ENCODE data around the gene ZNF396. TPM values are rescaled to one million over a fixed set of nuclear protein-coding genes. Genes with fewer than 3 reads are reported as not detected.
A peak's percentile ranks its signal among the peaks of the same experiment; 100 is the strongest.

Gene ZNF396
- polyA plus RNA-seq, 4 donors = 5.0 to 7.4 (median 5.8) TPM

DNA sequence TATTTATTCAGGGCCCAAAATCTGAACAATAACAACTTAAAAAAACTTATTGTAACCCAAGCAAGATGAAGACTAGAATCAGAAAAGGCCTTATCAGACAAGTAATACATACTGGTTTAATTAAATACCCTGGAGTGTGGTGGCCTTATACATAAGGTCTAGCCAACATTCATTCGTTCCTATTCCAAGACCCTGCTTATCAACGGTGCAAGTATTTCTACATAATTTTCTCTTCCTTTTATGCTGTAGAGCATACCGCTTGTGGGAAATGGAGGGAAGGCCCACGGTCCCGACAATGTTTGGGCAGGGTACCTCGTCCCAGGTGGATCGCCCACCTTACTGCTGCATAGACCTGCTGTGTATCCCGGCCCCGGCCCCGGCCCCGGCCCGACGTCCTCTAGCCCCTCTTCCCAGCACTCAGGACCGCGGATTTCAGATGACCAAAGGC, 33.6 kb downstream of the ZNF396 start:
- peak in 1 of 4 donors; percentile 3 for DNase-seq (ENCODE audit: low read depth in 4 of 4, low spot score in 2 of 4)

DNA sequence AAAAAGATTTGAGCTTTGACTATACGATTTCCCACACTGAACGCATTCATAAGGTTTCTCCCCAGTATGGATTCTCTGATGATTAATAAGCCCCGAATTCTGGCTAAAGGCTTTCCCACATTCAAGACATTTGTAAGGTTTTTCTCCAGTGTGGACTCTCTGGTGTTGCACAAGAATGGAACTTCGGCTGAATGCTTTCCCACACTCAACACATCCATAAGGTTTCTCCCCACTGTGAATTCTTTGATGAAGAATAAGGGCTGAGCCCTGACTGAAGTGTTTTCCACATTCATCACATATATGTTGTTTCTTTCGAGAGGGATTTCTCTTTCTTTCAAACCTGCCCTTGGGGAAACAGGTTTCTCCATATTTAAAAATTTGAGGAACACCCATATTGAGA, 39.9 kb downstream of the ZNF396 start:
- DNase-seq (ENCODE audit: low read depth in 4 of 4, low spot score in 2 of 4) = no peak

DNA sequence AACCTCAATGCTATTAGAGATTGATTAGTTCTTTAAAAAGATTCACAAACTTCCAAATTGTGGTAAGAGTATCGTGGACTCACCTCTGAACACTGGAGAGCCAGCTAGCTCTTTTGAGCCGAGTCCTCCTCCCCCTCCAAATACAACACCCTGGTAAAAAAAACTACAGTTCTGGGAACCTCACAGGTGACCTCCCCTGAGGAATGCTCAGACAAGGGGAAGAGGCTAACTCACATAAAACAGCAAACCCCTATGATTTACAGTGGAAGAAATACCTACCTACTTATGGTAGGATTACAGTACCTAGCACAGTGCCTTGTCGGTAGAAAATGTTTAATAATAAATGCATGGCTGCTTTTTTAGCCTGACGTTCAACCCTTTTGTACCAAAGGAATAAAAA, 41.3 kb downstream of the ZNF396 start:
- peak in 1 of 4 donors; percentile 10 for DNase-seq (ENCODE audit: low read depth in 4 of 4, low spot score in 2 of 4)

DNA sequence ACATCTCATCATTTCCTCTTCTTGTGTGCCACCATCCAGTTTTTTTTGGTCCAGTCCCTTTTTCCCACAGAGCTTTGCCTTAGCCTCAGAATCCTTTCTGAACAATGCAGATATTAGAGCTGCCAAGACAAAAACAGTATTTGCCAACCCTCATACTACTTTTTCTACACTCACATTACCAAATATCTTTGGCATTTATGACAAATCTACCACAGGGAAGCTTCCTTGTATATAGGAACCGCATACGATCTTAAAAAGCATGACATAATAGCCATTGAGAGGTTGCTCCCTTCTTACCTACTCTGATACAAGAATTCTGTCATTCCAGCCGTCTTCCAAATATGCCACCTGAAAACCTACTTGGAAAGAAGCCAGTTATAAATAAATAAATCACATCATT, 42.3 kb downstream of the ZNF396 start:
- DNase-seq (ENCODE audit: low read depth in 4 of 4, low spot score in 2 of 4) = no peak

DNA sequence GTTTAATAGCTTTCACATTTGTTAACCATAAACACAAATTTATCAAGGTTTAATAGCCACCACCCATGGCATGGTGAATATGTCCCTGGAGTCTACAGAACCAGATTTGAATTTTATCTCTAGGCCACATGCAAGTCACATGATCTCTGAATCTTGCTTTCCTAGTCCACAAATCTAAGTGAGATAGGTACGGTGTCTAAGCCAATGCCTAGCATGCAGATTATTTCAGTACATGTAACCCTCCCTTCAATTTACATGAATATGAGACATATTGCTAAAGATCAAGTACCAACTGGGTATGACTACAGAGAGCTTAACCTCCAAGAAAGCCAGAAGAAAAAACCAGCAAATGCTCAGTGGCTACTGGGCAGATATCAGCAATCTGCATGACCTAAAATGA, 42.9 kb downstream of the ZNF396 start:
- DNase-seq (ENCODE audit: low read depth in 4 of 4, low spot score in 2 of 4) = no peak

DNA sequence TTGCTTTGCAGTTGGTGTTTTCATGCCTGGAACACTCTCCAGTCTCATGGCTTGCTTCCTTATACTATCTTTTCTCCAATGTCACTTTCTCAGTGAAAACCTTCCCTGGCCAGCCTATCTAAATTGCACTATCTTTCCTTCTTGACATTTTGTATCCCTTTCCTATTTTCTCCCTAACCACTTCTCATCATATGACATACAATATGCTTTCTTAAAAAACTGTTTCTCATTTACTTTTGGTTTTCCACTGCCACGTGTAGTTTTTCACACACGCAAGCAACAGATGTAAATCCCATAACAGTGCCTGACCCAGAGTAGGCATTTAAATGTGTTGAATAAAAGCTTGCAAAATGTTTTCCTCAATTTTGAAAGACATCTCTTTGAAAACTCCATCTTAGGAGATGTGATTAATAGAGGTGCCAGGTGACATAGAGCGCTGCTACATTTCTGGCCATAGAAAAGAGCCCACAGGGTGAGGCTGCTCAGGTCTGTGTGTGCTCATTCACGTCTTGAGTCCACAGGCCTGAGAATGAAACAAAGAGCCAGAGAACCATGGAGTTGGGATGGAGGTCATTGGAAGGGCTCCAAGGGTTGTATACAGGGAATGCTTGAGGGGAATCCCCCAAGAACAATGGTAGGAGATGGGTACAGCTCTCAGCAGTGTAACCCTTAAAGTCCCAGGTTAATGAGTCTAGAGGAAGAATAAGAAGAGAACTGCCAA, 45.6 kb downstream of the ZNF396 start:
- no peak for DNase-seq (ENCODE audit: low read depth in 4 of 4, low spot score in 2 of 4)

DNA sequence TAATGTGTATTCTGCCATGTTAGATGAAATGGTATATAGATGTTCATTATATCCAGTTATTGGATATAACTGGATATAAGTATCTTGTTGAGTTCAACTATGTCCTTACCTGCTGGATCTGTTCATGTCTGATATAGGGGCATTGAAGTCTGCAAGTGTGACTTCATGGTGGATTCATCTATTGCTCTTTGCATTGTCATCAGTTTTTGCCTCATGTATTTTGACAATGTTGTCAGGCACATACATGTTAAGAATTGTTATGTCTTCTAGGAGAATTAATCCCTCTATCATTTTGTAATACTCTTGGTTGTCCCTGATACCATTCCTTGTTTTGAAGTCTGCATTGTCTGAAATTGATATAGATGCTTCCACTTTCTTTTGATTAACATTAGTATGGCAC, 48.3 kb downstream of the ZNF396 start:
- no peak for DNase-seq (ENCODE audit: low read depth in 4 of 4, low spot score in 2 of 4)

DNA sequence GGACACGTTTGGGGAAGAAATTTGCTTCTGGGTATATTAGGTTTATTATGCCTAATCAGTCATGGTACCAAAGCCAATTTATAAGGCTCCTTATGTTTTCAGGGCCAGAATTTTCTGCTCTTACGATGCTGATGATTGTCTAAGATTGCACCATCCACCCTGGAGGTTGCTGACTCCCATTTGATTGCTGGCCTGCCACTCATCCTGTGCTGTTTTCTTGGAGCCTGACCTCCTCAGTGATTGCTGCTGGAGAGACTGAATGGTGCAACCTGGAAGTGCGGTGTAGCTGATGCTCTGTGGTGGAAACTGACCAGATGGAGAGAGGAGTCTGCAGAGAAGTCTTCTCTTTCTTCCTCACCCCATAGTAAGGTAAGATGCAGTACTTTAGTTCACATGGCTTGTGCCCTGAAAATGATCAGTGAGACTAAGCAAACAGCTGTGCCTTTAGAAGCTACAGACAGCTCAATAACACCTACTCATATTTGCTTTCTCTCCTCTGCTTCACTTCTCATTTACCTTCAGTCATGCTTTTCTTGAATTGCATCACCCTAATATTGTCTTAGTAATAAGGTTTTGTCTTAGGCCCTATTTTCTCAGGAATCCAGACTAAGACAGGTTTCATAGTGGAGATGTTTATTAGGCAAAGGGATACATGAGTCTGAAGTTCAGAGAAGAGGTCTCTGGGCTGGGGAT, 50.3 kb downstream of the ZNF396 start:
- no peak for DNase-seq (ENCODE audit: low read depth in 4 of 4, low spot score in 2 of 4)

DNA sequence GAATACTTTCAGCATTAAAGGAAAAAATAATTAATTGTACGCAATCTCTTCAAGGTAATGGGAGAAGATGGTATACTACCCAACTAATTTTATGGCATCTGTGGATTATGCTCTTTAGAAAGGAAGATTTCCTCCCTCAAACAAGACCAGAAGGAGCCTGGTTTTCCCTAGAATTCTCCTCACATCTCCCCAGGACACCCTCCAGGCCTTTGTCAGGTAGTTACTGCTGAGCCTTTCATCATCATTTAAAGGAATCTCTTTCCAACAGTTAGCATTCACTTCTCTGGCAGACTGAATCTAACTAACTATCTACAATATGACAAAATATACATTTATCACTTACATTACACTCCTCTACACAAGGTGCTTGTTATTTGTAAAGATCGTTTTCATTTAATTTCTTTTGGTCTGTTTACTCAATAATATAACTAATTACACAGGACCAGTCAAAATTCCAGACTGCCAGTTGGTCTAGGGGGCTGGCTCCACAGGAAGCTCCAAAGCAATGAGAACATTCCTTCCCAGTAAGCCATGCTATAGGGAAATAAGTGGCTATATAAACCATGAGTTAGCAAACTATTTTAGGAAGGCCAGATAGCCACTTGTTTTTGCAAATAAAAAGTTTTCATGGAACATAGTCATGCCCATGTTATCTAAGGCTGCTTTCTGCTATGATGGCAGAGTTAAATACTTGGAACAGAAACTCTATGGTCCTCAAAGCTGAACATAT, 52.0 kb downstream of the ZNF396 start:
- no peak for DNase-seq (ENCODE audit: low read depth in 4 of 4, low spot score in 2 of 4)

DNA sequence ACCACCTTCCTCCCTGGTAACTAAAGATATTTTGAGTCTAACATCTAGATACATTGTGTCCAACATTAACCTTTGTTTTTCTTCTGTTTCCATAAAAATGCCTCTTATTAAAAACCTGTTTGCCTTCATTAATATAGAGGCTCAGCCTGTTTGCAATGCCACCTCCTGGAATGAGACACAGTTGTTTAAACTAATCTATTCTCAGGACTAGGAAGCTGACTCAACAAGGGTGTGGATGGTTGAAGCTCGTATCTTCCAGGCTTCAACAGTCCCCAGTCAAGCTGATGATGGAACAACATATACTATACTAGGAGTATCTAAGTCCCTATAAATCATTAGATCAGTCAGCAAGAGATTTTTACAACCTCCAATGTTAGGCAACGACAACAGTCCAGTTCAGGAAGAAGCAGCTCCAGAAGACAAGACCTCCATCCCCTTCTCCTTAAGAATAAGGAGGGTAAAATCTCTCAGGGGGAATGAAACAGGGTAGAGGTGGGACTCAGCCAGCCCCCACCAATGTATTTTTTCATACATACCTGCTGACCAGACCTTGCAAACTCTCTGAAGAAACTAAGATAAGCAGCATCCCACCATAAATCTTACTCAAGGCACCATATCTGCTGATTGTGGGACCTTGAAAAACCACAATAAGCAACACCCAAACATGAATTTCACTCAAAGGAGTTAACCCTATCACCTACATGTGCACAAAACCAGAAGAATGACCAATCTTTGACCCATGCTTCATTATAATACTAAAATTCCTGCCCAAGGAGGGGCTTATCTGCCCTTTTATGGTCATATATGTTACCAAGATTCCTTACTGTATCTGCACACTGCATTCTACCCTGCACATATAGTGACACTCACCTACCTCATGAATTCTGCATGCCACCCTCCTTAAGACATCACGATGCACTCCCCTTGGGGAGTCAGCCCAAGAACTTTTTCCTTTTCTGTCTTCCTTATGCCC, 54.4 kb downstream of the ZNF396 start:
- DNase-seq (ENCODE audit: low read depth in 4 of 4, low spot score in 2 of 4) = no peak

Other genes with a start within 250 kb of the ZNF396 start
- 10 to 100 TPM; 40.3 to 90.2 (median 61.0) TPM for gene ZNF397, start 136.3 kb downstream of the ZNF396 start, polyA plus RNA-seq (ENCODE audit: insufficient read length in 4 of 4)
- gene ZSCAN30, start 87.1 kb downstream of the ZNF396 start, polyA plus RNA-seq (ENCODE audit: insufficient read length in 4 of 4) = 10 to 100 TPM; 26.6 to 66.3 (median 43.7) TPM
- 10 to 100 TPM; 67.7 to 77.6 (median 74.3) TPM for gene ZNF24, start 32.9 kb downstream of the ZNF396 start, polyA plus RNA-seq (ENCODE audit: insufficient read length in 4 of 4)
- 10 to 100 TPM; 26.9 to 31.9 (median 30.2) TPM for gene INO80C, start 120.6 kb upstream of the ZNF396 start, polyA plus RNA-seq (ENCODE audit: insufficient read length in 4 of 4)
- gene GALNT1, start 204.4 kb upstream of the ZNF396 start, polyA plus RNA-seq (ENCODE audit: insufficient read length in 4 of 4) = 10 to 100 TPM; 53.8 to 76.8 (median 65.6) TPM